GM23338 (cell line): Measurements from ENCODE around the gene GADD45A. TPM values are rescaled to one million over a fixed set of nuclear protein-coding genes. Genes with fewer than 3 reads are reported as not detected.
"Not testable (repeated sequence)": the region's sequence is repeated elsewhere in the genome, so short reads cannot be mapped to it uniquely, and the experiment has no call there.

Source experiments
- ATAC-seq: fragments of 200-7000 bp; cut with Tn5 transposase; 3 replicates; pipeline ENCODE4 v1.9.1; 2020
- DNase-seq: peaks from one replicate; pipeline ENCODE4 v3.0.0-alpha.2; 2015; ENCODE audit warnings: low spot score
- H2AFZ ChIP-seq: fragments of 200-600 bp; sonication (generic); 2 replicates; pipeline ENCODE4 v1.8.0; 2016; ENCODE audit warnings: antibody characterized with exemption, mild to moderate bottlenecking, moderate library complexity
- H3F3A ChIP-seq: fragments of 200-600 bp; sonication (generic); replicated peaks from 2 replicates; pipeline ENCODE4 v1.8.0; 2017; ENCODE audit warnings: antibody characterized with exemption, mixed run types, low read depth
- H3K27ac ChIP-seq: fragments of 200-600 bp; sonication (generic); 2 replicates; pipeline ENCODE4 v1.6.1; 2016; ENCODE audit warnings: low read depth
- H3K27me3 ChIP-seq: fragments of 200-600 bp; sonication (generic); 2 replicates; pipeline ENCODE4 v1.8.0; 2016; ENCODE audit warnings: mild to moderate bottlenecking, mixed run types, moderate library complexity; ENCODE audit not compliant: insufficient read depth
- H3K36me3 ChIP-seq: fragments of 200-600 bp; sonication (generic); 2 replicates; pipeline ENCODE4 v1.8.0; 2016; ENCODE audit warnings: mild to moderate bottlenecking; ENCODE audit not compliant: insufficient read depth
- H3K4me1 ChIP-seq: fragments of 200-600 bp; sonication (generic); 2 replicates; pipeline ENCODE4 v1.8.0; 2016; ENCODE audit warnings: mild to moderate bottlenecking, moderate library complexity; ENCODE audit not compliant: insufficient read depth
- H3K4me2 ChIP-seq: fragments of 200-600 bp; sonication (generic); 2 replicates; pipeline ENCODE4 v1.7.1; 2017; ENCODE audit warnings: mixed run types
- H3K4me3 ChIP-seq: fragments of 200-600 bp; sonication (generic); 2 replicates; pipeline ENCODE4 v1.6.1; 2016; ENCODE audit warnings: mixed run types
- H3K79me2 ChIP-seq: fragments of 200-600 bp; sonication (generic); replicated peaks from 2 replicates; pipeline ENCODE4 v1.8.0; 2017; ENCODE audit warnings: mild to moderate bottlenecking; ENCODE audit not compliant: insufficient read depth
- H3K9me2 ChIP-seq: fragments of 200-600 bp; sonication (generic); 2 replicates; pipeline ENCODE4 v1.8.0; 2017; ENCODE audit not compliant: insufficient read depth
- H4K20me1 ChIP-seq: fragments of 200-600 bp; sonication (generic); replicated peaks from 2 replicates; pipeline ENCODE4 v1.8.0; 2017; ENCODE audit warnings: mild to moderate bottlenecking; ENCODE audit not compliant: insufficient read depth
- H3K27ac Mint-ChIP-seq: 2 replicates; pipeline ENCODE4 v1.8.0; 2020; ENCODE audit warnings: inconsistent platforms, mild to moderate bottlenecking, moderate library complexity, mixed read lengths
- H3K27me3 Mint-ChIP-seq: 3 replicates; pipeline ENCODE4 v1.8.0; 2022; ENCODE audit warnings: low read depth, mild to moderate bottlenecking, moderate library complexity, mixed read lengths, inconsistent platforms; ENCODE audit not compliant: insufficient read depth, poor library complexity
- H3K36me3 Mint-ChIP-seq: 3 replicates; pipeline ENCODE4 v1.8.0; 2021; ENCODE audit warnings: low read depth, mild to moderate bottlenecking, inconsistent platforms, moderate library complexity, mixed read lengths
- H3K4me1 Mint-ChIP-seq: 3 replicates; pipeline ENCODE4 v1.8.0; 2020; ENCODE audit warnings: mild to moderate bottlenecking, inconsistent platforms, mixed read lengths
- H3K4me3 Mint-ChIP-seq: 3 replicates; pipeline ENCODE4 v1.8.0; 2021; ENCODE audit warnings: moderate library complexity, mild to moderate bottlenecking, inconsistent platforms, mixed read lengths
- H3K9me3 Mint-ChIP-seq: 3 replicates; pipeline ENCODE4 v1.8.0; 2020; ENCODE audit warnings: moderate library complexity, mild to moderate bottlenecking, inconsistent platforms, mixed read lengths
- JUNB ChIP-seq: IDR thresholded peaks from one replicate; pipeline ENCODE4 v1.6.1; 2016; ENCODE audit warnings: antibody characterized with exemption; ENCODE audit not compliant: unreplicated experiment
- NANOG ChIP-seq: IDR thresholded peaks from 2 replicates; pipeline ENCODE4 v1.6.1; 2016; ENCODE audit warnings: antibody characterized with exemption, borderline replicate concordance
- polyA plus RNA-seq: library from polyadenylated mRNA; unstranded; fragments of >200 nt; fragmentation: Nextera tagmentation; extraction: Ambion mirVana; gene quantifications from 2 replicates; pipeline ENCODE4 v1.2.1, GENCODE V29; 2016
- total RNA-seq: library from RNA; depleted of rRNA; stranded (reverse); fragments of >200 nt; shearing (Covaris generic); gene quantifications from 2 replicates; pipeline ENCODE4 v1.2.3, GENCODE V29; 2014
- TF ChIP-seq, protein P1 (sequence below): fragments of 250-450 bp; sonication (Bioruptor Pico); IDR thresholded peaks from 2 replicates; pipeline ENCODE4 v1.5.0; 2020; ENCODE audit warnings: mild to moderate bottlenecking, moderate library complexity

Gene GADD45A
- total and polyA plus RNA-seq, 2 experiments from 2014 or later: 25.9 to 39.5 TPM

DNA sequence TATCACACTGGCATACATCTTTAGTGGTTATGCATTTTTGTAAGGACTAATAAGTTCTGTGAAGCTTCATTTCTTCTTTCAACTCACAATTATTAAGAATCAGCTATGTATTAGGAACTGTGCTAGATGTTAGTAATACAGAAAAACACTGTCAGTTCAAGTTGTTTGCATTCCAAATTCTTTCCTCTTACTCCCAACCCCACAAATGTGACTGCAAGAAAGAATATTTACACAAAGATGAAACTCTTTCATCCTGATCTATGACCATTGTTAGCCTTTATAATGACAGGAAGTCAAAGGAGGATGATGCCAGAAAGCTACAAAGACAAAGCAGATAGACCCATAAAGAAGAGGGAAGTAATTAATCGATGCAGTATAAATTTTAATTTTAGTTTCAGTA is 21.0 kb upstream of the GADD45A start:
- Histone ChIP-seq H3K27ac (no peak overlapping the region), H2AFZ (no peak overlapping the region), H4K20me1 (no peaks in the 10 kb centered on the region), H3K4me2 (no peak overlapping the region), H3K27me3 (no peaks in the 10 kb centered on the region), H3K4me3 (no peak overlapping the region), H3K36me3 (no peaks in the 10 kb centered on the region), H3K9me2 (no peaks in the 10 kb centered on the region), H3K79me2 (no peaks in the 10 kb centered on the region), H3K4me1 (no peaks in the 10 kb centered on the region), H3F3A (no peaks in the 10 kb centered on the region)
- Mint-ChIP-seq H3K36me3 (no peaks in the 10 kb centered on the region), H3K9me3 (no peaks in the 10 kb centered on the region), H3K27me3 (peaks cover 2% of the 10 kb centered on the region), H3K27ac (no peak overlapping the region), H3K4me3 (no peak overlapping the region), H3K4me1 (no peaks in the 10 kb centered on the region; the same call in 2 of the 3 replicates)
- DNase-seq: no peak
- no peak for ATAC-seq
- no peak for TF ChIP-seq NANOG

- not testable (repeated sequence) for H3K27me3 Mint-ChIP-seq, ATAC-seq, H3K4me3 ChIP-seq, H3K9me3 Mint-ChIP-seq, H3K79me2 ChIP-seq, H3K4me2 ChIP-seq, H3F3A ChIP-seq, H3K4me1 ChIP-seq, H3K4me3 Mint-ChIP-seq, DNase-seq, H3K9me2 ChIP-seq, H2AFZ ChIP-seq, H3K36me3 Mint-ChIP-seq, H3K4me1 Mint-ChIP-seq, H3K27ac Mint-ChIP-seq, H3K36me3 ChIP-seq, H3K27ac ChIP-seq, H4K20me1 ChIP-seq, H3K27me3 ChIP-seq
Observed at GRCh38 chr1:67665307-67665706, 19.7 kb upstream of the GADD45A start.

DNA sequence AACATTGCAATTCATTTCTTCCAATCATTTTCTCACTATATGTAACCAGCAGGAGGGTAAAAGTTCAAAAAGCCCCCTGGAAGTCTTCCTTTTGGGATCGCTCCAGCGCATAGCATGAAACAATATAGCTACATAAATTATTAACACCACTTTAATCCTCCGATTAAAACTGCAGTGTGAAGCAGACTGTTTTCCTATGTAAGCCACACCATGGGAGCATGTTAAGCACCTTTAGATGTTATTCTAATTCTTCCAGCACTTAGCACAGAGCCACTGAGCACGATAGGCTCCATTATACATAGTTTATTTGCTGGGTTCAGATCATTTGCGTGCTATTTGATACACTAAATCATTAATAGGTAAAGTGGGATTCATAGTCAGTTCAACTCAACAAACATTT is 18.4 kb upstream of the GADD45A start:
- Histone ChIP-seq H3F3A (no peaks in the 10 kb centered on the region), H2AFZ (no peak overlapping the region), H3K4me2 (no peak overlapping the region), H3K4me3 (no peak overlapping the region), H4K20me1 (no peaks in the 10 kb centered on the region), H3K4me1 (no peaks in the 10 kb centered on the region), H3K36me3 (no peaks in the 10 kb centered on the region), H3K27ac (no peak overlapping the region), H3K79me2 (no peaks in the 10 kb centered on the region), H3K27me3 (no peaks in the 10 kb centered on the region), H3K9me2 (no peaks in the 10 kb centered on the region)
- no peak for ATAC-seq
- Mint-ChIP-seq H3K36me3 (no peaks in the 10 kb centered on the region), H3K27me3 (peaks cover 2% of the 10 kb centered on the region), H3K9me3 (no peaks in the 10 kb centered on the region), H3K4me3 (no peak overlapping the region), H3K27ac (no peak overlapping the region), H3K4me1 (no peaks in the 10 kb centered on the region; the same call in 2 of the 3 replicates)
- no peak for TF ChIP-seq JUNB
- TF ChIP-seq, protein P1, sequence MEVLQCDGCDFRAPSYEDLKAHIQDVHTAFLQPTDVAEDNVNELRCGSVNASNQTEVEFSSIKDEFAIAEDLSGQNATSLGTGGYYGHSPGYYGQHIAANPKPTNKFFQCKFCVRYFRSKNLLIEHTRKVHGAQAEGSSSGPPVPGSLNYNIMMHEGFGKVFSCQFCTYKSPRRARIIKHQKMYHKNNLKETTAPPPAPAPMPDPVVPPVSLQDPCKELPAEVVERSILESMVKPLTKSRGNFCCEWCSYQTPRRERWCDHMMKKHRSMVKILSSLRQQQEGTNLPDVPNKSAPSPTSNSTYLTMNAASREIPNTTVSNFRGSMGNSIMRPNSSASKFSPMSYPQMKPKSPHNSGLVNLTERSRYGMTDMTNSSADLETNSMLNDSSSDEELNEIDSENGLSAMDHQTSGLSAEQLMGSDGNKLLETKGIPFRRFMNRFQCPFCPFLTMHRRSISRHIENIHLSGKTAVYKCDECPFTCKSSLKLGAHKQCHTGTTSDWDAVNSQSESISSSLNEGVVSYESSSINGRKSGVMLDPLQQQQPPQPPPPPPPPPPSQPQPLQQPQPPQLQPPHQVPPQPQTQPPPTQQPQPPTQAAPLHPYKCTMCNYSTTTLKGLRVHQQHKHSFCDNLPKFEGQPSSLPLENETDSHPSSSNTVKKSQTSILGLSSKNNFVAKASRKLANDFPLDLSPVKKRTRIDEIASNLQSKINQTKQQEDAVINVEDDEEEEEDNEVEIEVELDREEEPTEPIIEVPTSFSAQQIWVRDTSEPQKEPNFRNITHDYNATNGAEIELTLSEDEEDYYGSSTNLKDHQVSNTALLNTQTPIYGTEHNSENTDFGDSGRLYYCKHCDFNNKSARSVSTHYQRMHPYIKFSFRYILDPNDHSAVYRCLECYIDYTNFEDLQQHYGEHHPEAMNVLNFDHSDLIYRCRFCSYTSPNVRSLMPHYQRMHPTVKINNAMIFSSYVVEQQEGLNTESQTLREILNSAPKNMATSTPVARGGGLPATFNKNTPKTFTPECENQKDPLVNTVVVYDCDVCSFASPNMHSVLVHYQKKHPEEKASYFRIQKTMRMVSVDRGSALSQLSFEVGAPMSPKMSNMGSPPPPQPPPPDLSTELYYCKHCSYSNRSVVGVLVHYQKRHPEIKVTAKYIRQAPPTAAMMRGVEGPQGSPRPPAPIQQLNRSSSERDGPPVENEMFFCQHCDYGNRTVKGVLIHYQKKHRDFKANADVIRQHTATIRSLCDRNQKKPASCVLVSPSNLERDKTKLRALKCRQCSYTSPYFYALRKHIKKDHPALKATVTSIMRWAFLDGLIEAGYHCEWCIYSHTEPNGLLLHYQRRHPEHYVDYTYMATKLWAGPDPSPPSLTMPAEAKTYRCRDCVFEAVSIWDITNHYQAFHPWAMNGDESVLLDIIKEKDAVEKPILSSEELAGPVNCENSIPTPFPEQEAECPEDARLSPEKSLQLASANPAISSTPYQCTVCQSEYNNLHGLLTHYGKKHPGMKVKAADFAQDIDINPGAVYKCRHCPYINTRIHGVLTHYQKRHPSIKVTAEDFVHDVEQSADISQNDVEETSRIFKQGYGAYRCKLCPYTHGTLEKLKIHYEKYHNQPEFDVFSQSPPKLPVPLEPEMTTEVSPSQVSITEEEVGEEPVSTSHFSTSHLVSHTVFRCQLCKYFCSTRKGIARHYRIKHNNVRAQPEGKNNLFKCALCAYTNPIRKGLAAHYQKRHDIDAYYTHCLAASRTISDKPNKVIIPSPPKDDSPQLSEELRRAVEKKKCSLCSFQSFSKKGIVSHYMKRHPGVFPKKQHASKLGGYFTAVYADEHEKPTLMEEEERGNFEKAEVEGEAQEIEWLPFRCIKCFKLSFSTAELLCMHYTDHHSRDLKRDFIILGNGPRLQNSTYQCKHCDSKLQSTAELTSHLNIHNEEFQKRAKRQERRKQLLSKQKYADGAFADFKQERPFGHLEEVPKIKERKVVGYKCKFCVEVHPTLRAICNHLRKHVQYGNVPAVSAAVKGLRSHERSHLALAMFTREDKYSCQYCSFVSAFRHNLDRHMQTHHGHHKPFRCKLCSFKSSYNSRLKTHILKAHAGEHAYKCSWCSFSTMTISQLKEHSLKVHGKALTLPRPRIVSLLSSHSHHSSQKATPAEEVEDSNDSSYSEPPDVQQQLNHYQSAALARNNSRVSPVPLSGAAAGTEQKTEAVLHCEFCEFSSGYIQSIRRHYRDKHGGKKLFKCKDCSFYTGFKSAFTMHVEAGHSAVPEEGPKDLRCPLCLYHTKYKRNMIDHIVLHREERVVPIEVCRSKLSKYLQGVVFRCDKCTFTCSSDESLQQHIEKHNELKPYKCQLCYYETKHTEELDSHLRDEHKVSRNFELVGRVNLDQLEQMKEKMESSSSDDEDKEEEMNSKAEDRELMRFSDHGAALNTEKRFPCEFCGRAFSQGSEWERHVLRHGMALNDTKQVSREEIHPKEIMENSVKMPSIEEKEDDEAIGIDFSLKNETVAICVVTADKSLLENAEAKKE (CRISPR knock-in tag): no peak
- DNase-seq: no peak
